Peyer's patch (tissue), 4 donors: ENCODE measurements around the gene SIRT2.
A peak's percentile ranks its signal among the peaks of the same experiment; 100 is the strongest.

ENCODE experiments used
- POLR2A ChIP-seq, 2 donors: fragments of 450-650 bp; IDR thresholded peaks; one replicate each; pipeline ENCODE4 v1.5.1; 2017; ENCODE audit warnings: antibody characterized with exemption in 2 of 2, mild to moderate bottlenecking in 2 of 2, moderate library complexity in 2 of 2
- TF ChIP-seq, protein P1 (sequence below), 6 experiments: fragments of 450-650 bp in 4 of 6; fragments of 200-600 bp in 2 of 6; sonication (generic) in 1 of 6; IDR thresholded peaks; one replicate each; pipeline ENCODE4 v1.5.1; 2017 to 2019; ENCODE audit warnings: antibody characterized with exemption in 6 of 6, mild to moderate bottlenecking in 3 of 6, moderate library complexity in 1 of 6

DNA sequence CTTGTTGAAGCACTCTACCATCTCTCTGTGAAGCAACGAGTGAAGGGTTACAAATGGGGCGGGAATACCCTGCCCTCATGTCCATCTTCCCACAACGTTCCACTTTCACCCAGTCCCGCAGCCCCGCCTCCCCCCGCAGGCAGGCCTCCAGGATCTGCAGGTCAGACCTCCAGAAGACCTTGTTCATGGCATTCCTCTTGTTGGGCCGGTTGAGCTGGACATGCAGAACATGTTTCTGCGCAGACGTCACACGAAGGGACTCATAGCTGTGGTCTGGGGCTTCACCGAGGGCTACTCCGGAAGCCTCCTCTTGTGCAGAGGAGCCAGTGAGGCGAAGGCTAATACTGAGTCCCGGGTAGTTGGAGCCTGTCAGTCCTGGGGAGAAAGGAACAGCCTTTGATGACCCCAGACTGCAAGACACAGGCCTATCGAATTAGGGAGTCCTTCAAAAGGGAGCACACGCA is 68.2 kb downstream of the SIRT2 start:
- TF ChIP-seq, protein P1, sequence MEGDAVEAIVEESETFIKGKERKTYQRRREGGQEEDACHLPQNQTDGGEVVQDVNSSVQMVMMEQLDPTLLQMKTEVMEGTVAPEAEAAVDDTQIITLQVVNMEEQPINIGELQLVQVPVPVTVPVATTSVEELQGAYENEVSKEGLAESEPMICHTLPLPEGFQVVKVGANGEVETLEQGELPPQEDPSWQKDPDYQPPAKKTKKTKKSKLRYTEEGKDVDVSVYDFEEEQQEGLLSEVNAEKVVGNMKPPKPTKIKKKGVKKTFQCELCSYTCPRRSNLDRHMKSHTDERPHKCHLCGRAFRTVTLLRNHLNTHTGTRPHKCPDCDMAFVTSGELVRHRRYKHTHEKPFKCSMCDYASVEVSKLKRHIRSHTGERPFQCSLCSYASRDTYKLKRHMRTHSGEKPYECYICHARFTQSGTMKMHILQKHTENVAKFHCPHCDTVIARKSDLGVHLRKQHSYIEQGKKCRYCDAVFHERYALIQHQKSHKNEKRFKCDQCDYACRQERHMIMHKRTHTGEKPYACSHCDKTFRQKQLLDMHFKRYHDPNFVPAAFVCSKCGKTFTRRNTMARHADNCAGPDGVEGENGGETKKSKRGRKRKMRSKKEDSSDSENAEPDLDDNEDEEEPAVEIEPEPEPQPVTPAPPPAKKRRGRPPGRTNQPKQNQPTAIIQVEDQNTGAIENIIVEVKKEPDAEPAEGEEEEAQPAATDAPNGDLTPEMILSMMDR (IDR thresholded peaks at IDR 0.05), result no peak
- TF ChIP-seq POLR2A (IDR thresholded peaks at IDR 0.05), result peak in 1 of 2 donors; percentile 18
